ENCODE data around the gene SDF2.
A peak's percentile ranks its signal among the peaks of the same experiment; 100 is the strongest.

Gene SDF2

GRCh38 chr17:28661635-28662526 lies at the start of gene SDF2, which contains the start of gene SUPT6H:
SDF2 (minus strand) TSS chr17:28661906; CDS start chr17:28661876, 30 bp downstream.
SUPT6H (plus strand) TSS chr17:28662205; CDS start chr17:28673402, 11,197 bp downstream.
- DNase-seq, result peak; percentile 98

- peak; percentile 98 for DNase-seq
Measured at GRCh38 chr17:28710861-28711722, 49.4 kb upstream of the SDF2 start.

GRCh38 chr17:28707339-28707720 lies 45.6 kb upstream of the SDF2 start:
- DNase-seq, result no peak

GRCh38 chr17:28706471-28707338 lies 45.0 kb upstream of the SDF2 start:
- DNase-seq, result no peak

- DNase-seq, result no peak
Measured at GRCh38 chr17:28705728-28706334, 44.1 kb upstream of the SDF2 start.

GRCh38 chr17:28705074-28705659 lies 43.5 kb upstream of the SDF2 start:
- no peak for DNase-seq

- DNase-seq, result no peak
Measured at GRCh38 chr17:28704219-28704858, 42.6 kb upstream of the SDF2 start.

GRCh38 chr17:28703552-28704218 lies 42.0 kb upstream of the SDF2 start:
- DNase-seq, result no peak

GRCh38 chr17:28702752-28703150 lies 41.0 kb upstream of the SDF2 start:
- DNase-seq, result no peak

- DNase-seq, result no peak
Measured at GRCh38 chr17:28702026-28702751, 40.5 kb upstream of the SDF2 start.

- no peak for DNase-seq
Measured at GRCh38 chr17:28700830-28701492, 39.3 kb upstream of the SDF2 start.

- no peak for DNase-seq
Measured at GRCh38 chr17:28700278-28700677, 38.6 kb upstream of the SDF2 start.

- no peak for DNase-seq
Measured at GRCh38 chr17:28698253-28698941, 36.7 kb upstream of the SDF2 start.

- DNase-seq, result no peak
Measured at GRCh38 chr17:28693869-28694268, 32.2 kb upstream of the SDF2 start.

- no peak for DNase-seq
Measured at GRCh38 chr17:28689011-28689410, 27.3 kb upstream of the SDF2 start.

GRCh38 chr17:28688481-28688880 lies 26.8 kb upstream of the SDF2 start:
- DNase-seq, result no peak

- DNase-seq, result no peak
Measured at GRCh38 chr17:28686296-28686695, 24.6 kb upstream of the SDF2 start.

GRCh38 chr17:28685366-28685765 lies 23.7 kb upstream of the SDF2 start:
- no peak for DNase-seq

GRCh38 chr17:28684963-28685362 lies 23.3 kb upstream of the SDF2 start:
- DNase-seq, result no peak
